ENCODE data around the gene SMIM11.

DNA sequence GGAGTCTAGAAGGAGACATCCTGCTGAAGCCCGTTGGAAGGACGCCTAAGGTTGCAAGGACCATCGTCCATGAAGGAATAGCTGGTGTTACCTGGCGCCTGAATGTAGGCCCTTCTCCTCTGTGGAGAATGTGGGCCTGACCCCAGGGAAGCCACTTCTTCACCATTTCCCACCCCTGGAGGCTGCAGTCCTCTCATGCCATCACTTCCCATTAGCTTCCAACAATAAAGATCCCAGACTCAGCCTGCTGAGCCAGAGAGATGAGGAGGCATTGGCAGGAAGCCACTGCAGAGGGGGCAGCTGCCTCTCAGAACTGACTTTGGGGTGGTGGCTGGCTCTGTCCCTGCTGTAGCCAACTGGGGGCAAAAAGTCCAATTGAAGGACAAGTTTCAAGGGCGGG is 32.8 kb upstream of the SMIM11 start:
- TF ChIP-seq, protein P1, sequence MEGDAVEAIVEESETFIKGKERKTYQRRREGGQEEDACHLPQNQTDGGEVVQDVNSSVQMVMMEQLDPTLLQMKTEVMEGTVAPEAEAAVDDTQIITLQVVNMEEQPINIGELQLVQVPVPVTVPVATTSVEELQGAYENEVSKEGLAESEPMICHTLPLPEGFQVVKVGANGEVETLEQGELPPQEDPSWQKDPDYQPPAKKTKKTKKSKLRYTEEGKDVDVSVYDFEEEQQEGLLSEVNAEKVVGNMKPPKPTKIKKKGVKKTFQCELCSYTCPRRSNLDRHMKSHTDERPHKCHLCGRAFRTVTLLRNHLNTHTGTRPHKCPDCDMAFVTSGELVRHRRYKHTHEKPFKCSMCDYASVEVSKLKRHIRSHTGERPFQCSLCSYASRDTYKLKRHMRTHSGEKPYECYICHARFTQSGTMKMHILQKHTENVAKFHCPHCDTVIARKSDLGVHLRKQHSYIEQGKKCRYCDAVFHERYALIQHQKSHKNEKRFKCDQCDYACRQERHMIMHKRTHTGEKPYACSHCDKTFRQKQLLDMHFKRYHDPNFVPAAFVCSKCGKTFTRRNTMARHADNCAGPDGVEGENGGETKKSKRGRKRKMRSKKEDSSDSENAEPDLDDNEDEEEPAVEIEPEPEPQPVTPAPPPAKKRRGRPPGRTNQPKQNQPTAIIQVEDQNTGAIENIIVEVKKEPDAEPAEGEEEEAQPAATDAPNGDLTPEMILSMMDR (IDR thresholded peaks at IDR 0.05; ENCODE audit: low read length) = no peak
- TF ChIP-seq EZH2 (optimal IDR thresholded peaks at IDR 0.05; ENCODE audit: low read depth, low read length) = no peak
